ENCODE results near the gene CBLL1.

DNA sequence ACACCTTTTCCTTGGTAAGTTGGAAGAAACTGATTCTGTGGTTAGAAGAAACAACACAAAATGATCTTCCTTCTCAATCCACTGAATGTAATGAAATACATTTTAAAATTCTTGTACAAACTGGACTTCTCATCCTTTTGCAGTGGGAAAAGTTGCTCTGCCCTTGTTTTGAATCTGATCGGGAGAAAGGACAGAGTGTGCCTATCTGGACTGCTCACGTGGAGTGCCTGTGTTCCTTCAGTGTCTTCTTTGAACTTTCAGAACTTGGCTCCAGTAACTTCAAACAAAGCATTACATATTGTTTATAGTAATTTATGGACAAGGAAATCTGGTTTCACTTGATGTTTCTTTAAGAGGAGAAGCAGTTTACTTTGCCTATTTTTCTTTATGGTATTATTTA, 42.0 kb downstream of the CBLL1 start:
- no peak for TF ChIP-seq EZH2 (IDR thresholded peaks at IDR 0.05; ENCODE audit: insufficient read depth, poor library complexity, severe bottlenecking)
- TF ChIP-seq EZH2phosphoT487 (IDR thresholded peaks at IDR 0.05; ENCODE audit: insufficient read depth, low read depth) = no peak
